Activated CD4-positive, alpha-beta T cell treated with anti-CD3 and anti-CD28 coated beads, Interleukin-2, amount 50 U/mL, for 1 hour (primary cell): ENCODE results near the gene VPS13C.

Source experiments
- DNase-seq: peaks from one replicate; pipeline ENCODE4 v3.0.0-alpha.2; 2020

Gene VPS13C

GRCh38 chr15:61921093-61921492, 139.2 kb downstream of the VPS13C start:
- DNase-seq, result no peak

DNA sequence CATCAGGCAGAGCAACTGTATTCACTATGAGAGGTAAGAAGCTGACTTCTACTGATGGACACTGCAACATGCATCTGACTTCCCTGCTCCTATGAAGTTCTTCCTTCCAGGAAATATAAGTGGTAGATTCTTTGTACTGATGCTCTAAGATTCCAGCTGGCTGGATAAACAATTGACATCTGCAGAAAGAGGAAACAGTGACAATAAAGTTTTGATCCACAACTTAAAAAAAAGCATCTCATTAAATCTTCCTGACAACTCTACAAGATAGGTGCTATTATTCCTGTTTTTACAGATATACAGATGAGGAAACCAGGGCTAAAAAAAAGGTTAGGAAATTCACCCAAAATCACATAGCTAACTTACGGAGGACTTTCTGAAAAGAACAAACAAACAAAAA, 142.8 kb downstream of the VPS13C start:
- DNase-seq, result no peak

- no peak for DNase-seq
Measured at GRCh38 chr15:61916104-61916503, 144.1 kb downstream of the VPS13C start.

DNA sequence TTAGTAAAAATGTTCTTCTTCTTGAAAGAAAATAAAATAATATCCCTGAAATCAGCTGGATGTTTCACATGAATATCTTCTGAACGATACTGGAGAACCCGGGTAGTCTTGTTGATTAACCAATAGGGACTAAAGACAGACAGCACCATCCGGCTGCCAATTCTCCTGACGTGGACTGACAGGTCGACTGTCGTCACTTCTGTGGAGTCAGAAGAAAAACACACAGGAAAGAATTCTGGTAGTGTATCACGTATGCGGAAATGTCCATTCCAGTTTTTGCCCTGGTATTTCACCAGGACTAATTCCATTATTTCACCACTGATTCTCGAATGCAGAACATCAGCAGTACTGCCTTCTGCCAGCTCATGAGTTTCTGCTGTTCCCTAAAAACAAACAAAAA, 144.6 kb downstream of the VPS13C start:
- no peak for DNase-seq

DNA sequence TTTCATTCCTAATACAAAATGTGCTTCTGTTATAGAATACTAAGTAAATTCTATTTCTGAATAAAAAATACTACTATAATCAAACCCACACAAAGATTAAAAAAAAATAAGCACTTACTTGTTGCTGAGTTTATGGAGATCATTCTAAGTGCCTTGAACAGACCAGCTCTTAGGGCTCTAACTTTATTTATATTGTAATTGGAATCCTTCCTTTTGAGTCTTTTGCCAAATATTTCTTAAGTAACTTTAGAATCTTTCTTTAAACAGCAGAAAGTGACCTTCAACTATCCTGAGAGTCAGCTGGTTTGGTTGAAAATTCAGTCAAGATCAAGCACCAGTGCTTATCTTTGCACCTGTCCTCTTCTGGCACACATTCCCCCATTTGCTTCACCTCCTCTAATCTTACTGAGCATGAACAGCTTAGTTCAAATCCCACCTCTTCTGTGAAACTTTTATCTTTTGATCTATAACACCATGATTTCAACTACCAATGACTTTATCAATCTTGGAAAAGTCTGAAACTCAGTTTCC, 149.3 kb downstream of the VPS13C start:
- no peak for DNase-seq

DNA sequence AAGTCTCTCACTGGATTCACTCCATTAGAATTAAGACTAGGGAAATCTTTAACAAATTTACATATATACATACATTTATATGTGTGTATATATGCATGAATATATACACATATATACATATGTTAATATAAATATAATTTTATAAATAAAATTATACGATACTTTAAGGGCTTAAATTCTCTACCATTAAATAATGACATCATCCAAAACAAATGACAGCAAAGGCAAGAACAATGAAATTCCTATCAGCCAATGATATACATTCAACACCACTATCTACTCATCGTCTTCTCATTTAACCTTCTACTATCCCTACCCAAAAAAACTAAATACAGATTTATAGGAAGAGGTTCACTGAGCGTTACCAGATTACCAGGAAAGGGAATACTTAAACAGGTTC, 152.0 kb downstream of the VPS13C start:
- no peak for DNase-seq

- no peak for DNase-seq
Measured at GRCh38 chr15:61907753-61908086, 152.5 kb downstream of the VPS13C start.

DNA sequence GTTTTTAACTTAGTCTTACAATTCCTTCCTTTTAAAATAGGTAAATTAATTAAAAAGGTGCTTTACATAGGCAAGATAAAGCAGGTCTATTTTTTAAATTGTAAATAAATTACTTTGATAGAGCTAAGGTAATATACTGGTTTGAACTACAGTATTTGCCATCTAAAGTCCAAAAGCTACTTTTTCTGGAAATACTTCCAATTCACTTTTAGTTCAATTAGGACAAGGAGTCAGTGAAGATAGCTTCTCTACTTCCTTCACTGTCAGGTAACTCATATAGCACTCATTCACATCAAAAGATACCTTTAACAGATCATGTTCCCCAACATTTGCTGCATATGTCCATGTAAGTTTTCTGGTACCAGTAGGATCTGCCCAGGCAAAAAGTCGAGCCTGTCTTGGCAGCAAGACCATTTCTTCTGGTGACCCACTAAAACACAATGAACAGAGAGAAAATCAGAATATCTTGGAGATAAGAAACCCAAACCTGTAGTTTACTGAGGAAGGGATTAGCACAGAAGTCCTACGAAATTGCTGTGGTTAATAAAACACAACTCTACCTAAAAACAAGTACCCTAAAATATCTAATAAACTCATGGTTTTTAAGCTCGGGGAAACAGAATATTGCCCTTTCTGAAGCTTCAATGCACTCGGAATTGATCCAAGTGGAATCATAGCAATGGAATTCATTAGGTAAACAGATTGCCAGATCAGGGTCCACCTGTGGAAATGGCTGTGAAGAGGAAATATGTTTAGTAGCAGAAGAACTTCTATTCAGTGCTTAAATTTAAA, 153.1 kb downstream of the VPS13C start:
- DNase-seq, result no peak

GRCh38 chr15:61893146-61893545, 167.1 kb downstream of the VPS13C start:
- DNase-seq, result no peak

GRCh38 chr15:61892140-61892539, 168.1 kb downstream of the VPS13C start:
- DNase-seq, result no peak

GRCh38 chr15:61890106-61890505, 170.1 kb downstream of the VPS13C start:
- DNase-seq, result no peak

DNA sequence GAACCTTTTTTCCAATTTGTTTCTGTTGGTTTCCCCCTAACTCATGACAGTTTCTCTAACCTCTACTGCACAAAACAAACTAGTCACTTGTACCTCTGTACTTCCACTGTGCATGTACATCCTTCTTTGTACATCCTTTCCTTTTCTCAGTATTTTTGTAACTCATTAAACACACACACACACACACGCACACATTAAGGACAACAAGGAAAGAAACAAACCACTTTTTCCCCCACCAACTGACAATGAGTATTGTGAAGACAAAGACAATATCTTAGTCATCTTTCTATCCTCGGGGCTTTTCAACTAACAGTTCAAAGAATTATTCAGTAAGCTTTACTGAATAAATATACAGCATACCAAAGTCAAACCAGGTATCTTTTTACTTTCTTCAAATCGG, 170.5 kb downstream of the VPS13C start:
- no peak for DNase-seq

DNA sequence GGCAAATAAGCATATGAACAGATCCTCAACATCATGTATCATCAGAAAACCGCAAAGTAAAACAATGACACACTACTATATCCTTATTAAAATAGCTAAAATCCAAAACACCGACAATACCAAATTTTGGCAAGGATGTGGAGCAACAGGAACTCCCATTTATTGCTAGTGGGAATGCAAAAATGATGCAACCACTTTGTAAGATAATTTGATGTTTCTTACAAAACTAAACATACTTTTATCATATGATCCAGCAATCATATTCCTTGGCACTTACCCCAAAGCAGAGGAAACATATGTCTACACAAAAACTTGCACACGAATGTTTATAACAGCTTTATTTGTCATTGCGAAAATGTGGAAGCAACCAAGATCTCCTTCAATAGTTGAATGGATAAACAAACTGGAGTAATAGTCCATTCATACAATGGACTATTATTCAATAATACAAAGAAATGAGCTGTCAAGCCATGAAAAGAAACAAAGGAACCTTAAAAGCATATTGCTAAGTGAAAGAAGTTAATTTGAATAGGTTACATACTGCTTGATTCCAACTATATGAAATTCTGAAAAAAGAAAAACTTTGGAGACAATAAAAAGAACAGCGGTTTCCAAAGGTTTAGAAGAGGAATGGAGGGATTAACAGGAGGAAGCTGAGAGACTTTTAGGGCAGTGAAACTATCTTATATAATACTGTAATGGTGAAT, 172.0 kb downstream of the VPS13C start:
- DNase-seq, result no peak

GRCh38 chr15:61880084-61880483, 180.2 kb downstream of the VPS13C start:
- DNase-seq, result no peak

DNA sequence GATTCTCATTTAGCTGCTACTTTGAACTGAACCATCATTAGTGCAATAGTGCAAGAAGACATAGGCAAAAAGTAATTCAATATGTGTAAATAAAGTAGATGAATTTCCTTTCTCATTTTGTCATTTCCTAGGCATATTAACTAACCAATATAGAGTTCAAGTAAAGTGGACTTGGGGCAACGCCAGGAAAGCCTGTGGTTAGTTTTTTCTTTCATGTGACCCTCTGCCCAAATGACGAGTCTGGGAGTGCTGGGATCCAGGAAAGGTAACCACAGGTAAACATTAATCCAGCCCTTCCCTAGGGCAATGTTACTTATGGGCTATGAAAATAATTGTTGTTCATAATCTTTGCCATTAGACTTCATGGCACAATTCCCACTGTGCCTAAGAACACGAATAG, 181.0 kb downstream of the VPS13C start:
- DNase-seq, result no peak

- no peak for DNase-seq
Measured at GRCh38 chr15:61871926-61872522, 188.2 kb downstream of the VPS13C start.

DNA sequence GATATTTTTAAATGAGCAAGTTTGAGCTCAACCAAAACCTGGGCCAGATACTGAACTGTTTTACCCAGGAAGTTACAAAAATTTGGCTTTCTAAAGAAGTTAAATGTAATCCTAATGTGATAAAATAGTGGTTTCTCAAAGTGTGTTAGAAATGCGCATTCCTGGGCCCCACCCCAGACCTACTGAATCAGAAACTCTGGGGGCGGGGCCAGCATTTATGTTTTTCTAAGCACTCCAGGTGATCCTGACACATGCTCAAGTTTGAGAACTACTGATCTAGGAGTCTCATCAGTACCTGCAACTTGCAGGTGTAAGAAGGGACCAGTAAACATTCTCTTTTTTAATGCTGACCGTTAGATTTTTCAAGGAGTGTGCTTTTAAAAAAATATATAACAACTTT, 190.6 kb downstream of the VPS13C start:
- DNase-seq, result no peak

GRCh38 chr15:61861962-61862361, 198.3 kb downstream of the VPS13C start:
- no peak for DNase-seq

- DNase-seq, result no peak
Measured at GRCh38 chr15:61857169-61857829, 202.9 kb downstream of the VPS13C start.

GRCh38 chr15:61856295-61856694, 204.0 kb downstream of the VPS13C start:
- no peak for DNase-seq

DNA sequence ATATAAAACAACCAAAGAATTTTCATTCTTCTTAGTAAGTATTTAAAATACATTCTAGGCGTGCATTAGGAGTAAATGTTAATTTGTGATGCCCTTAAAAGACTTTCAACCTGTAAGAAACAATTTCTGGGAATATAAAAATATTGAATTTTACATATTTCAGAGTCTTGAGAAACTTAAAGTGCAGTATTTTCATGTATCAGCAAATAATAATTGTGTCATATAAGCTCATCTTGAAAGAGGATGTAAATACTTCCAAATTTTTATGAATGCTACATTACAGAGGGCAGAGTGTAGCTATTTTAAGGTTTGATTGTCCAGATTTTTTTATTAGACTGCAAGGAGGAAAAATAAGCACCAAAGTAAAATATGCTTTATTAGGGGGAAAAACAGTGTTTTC, 207.1 kb downstream of the VPS13C start:
- DNase-seq, result no peak

GRCh38 chr15:61851955-61852354, 208.3 kb downstream of the VPS13C start:
- no peak for DNase-seq

- no peak for DNase-seq
Measured at GRCh38 chr15:61849447-61849846, 210.8 kb downstream of the VPS13C start.

DNA sequence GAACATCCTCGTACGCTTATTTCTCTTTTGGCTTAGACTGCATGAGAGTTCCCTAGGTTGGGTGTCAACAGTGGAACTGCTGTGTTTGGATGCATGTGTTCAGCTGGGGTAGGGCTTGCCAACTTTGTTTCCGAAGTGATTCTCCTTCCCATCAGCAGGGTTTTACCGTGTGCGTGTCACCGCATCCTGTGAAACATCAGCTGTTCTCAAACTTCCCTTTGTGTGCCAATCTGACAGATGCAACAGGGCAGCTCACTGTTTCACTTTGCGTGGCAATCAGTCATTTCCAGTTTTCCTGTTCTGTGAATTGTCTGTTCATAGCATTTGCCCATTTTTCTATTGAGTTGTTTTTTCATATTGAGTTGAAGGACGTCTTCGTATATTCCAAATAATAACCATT, 218.8 kb downstream of the VPS13C start:
- DNase-seq, result no peak
